Cardiac fibroblast (primary cell): ENCODE measurements around the gene SIDT1.
A peak's percentile ranks its signal among the peaks of the same experiment; 100 is the strongest.

Experiments used
- DNase-seq, 2 donors: peaks; one replicate each; pipeline versions ENCODE4 v3.0.0 to v3.0.0-alpha.2; 2010; ENCODE audit warnings: low read depth in 2 of 2
- H3K4me3 ChIP-seq, 2 donors: replicated peaks in 1 of 2; 1 replicate in 1 of 2; 2 replicates in 1 of 2; pipeline ENCODE4 v1.5.1; 2011; ENCODE audit warnings: low read depth in 2 of 2, low read length in 2 of 2, mild to moderate bottlenecking in 2 of 2, moderate library complexity in 1 of 2
- TF ChIP-seq, protein P1 (sequence below): IDR thresholded peaks from one replicate; pipeline ENCODE4 v1.5.1; 2011; ENCODE audit warnings: low read depth, mild to moderate bottlenecking, low read length, inconsistent platforms

SIDT1 gene

GRCh38 chr3:113523241-113523640, 9.1 kb upstream of the SIDT1 start:
- TF ChIP-seq, protein P1, sequence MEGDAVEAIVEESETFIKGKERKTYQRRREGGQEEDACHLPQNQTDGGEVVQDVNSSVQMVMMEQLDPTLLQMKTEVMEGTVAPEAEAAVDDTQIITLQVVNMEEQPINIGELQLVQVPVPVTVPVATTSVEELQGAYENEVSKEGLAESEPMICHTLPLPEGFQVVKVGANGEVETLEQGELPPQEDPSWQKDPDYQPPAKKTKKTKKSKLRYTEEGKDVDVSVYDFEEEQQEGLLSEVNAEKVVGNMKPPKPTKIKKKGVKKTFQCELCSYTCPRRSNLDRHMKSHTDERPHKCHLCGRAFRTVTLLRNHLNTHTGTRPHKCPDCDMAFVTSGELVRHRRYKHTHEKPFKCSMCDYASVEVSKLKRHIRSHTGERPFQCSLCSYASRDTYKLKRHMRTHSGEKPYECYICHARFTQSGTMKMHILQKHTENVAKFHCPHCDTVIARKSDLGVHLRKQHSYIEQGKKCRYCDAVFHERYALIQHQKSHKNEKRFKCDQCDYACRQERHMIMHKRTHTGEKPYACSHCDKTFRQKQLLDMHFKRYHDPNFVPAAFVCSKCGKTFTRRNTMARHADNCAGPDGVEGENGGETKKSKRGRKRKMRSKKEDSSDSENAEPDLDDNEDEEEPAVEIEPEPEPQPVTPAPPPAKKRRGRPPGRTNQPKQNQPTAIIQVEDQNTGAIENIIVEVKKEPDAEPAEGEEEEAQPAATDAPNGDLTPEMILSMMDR, result no peak
- DNase-seq, result no peak
- no peak overlapping the region for H3K4me3 ChIP-seq

DNA sequence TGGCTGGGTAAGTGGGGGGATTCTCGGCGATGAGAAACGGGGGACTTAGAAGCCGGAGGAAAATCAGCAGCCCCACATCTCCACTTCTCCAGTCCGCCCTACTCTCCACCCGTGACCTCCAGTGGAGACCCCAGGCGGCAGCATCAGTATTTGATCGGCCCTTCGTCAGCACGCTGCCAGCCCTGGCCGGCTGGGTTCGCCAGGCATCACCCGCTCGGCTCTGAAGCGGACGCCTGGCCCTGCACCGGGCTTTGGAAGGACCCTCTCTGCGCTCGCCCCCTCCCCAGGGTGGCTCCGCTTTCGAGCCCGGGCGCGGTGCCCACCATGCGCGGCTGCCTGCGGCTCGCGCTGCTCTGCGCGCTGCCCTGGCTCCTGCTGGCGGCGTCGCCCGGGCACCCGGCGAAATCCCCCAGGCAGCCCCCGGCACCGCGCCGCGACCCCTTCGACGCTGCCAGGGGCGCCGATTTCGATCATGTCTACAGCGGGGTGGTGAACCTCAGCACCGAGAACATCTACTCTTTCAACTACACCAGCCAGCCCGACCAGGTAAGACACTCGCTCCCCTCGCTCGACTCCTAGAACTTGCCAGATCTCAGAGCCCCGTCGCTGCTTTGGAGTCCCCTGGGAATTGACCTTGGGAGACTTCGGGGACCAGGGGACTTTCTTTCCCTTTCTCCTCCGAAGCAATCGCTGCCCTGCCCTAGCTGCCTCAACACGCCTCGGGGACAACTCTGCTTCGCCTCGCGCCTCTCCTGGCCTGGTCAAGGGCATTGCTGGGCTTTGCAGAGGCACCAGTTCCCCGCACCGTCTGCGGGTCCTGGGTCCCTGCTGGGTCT, 561 bp downstream of the SIDT1 start:
- peak overlapping the region; percentile 31 to 52 for H3K4me3 ChIP-seq
- DNase-seq, result peak in 1 of 2 donors; percentile 3

DNA sequence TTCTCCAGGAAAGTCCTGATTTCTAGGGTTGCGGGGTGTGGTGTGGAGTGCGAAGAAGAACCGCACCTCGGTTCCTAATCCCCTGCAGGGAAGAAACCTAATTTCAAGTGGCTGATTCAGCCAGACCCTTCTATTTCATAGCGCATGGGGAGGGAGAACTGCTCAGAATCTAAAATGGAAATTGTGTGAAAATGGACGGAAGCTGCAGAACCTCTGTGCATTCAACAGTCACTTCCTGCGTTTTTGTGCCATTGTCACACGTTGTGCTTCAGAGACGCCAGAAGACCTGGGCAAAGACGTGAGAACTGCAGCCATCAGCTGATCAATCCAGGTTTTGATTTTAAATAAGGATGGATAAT, 1.2 kb downstream of the SIDT1 start:
- TF ChIP-seq, protein P1, result no peak
- peak overlapping the region; percentile 31 to 38 for H3K4me3 ChIP-seq
- DNase-seq, result no peak

More for the DNA sequence above, 561 bp downstream of the SIDT1 start:
- TF ChIP-seq, protein P1, result no peak

- no peak overlapping the region for H3K4me3 ChIP-seq
- no peak for DNase-seq
- TF ChIP-seq, protein P1, result no peak
These were observed 2.0 kb downstream of the SIDT1 start for GRCh38 chr3:113534365-113534764.

GRCh38 chr3:113535898-113536297, 3.5 kb downstream of the SIDT1 start:
- H3K4me3 ChIP-seq, result no peak overlapping the region
- no peak for DNase-seq
- TF ChIP-seq, protein P1, result no peak

- DNase-seq, result peak; percentile 20 to 22
These were observed 4.3 kb downstream of the SIDT1 start for GRCh38 chr3:113536627-113537101.

More at GRCh38 chr3:113536627-113537101, 4.3 kb downstream of the SIDT1 start:
- H3K4me3 ChIP-seq, result no peak overlapping the region
- TF ChIP-seq, protein P1, result no peak
